C4-2B (cell line): ENCODE data around the gene CATSPERE.

ENCODE experiments used
- H3K27ac ChIP-seq: fragments of 450-650 bp; 2 replicates; pipeline ENCODE4 v1.5.1; 2017
- CTCF ChIP-seq: fragments of 450-650 bp; conservative IDR thresholded peaks from 2 replicates; pipeline ENCODE4 v1.5.1; 2017; ENCODE audit warnings: mild to moderate bottlenecking
- ZFX ChIP-seq: fragments of 450-650 bp; IDR thresholded peaks from 2 replicates; pipeline ENCODE4 v1.6.1; 2017

The CATSPERE gene

DNA sequence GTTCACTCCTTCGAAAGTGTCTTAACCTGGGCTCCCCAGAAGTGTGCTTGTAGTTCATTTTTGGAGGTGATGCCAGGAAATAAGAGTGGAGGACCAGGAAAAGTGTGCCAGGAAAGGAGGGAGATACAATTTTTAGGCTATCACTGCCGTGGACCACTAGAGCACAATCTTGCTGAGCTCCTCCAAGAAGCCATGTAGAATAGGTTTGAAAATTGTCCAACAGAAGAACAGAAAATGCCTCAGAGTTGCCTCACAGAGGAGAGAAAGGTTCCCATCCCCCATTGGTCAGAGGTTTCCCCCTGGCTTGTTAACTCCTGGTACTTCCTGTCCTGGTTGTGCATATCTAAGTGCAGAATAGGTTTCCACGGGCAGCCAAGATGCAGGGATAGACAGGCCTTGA, 41.6 kb downstream of the CATSPERE start:
- H3K27ac ChIP-seq: no peak overlapping the region
- no peak for TF ChIP-seq CTCF
- no peak for TF ChIP-seq ZFX

GRCh38 chr1:244513493-244513892, 52.4 kb downstream of the CATSPERE start:
- no peak overlapping the region for H3K27ac ChIP-seq
- no peak for TF ChIP-seq ZFX
- TF ChIP-seq CTCF: no peak

DNA sequence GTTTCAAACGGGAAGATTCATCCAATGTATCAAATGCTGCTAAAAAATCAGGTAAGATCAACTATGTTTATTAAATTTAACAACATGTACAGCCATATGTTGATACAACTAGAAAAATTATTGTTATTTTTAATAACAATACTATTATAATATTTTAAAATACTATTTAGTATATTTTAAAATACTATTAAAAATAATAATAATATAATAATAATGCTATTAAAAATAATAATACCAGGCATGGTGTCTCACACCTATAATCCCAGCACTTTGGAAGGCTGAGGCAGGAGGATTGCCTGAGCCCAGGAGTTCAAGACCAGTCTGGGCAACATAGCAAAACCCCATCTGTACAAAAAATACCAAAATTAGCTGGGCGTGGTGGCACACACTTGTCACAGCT, 54.6 kb downstream of the CATSPERE start:
- TF ChIP-seq CTCF (no peak), ZFX (no peak)
- H3K27ac ChIP-seq: no peak overlapping the region

DNA sequence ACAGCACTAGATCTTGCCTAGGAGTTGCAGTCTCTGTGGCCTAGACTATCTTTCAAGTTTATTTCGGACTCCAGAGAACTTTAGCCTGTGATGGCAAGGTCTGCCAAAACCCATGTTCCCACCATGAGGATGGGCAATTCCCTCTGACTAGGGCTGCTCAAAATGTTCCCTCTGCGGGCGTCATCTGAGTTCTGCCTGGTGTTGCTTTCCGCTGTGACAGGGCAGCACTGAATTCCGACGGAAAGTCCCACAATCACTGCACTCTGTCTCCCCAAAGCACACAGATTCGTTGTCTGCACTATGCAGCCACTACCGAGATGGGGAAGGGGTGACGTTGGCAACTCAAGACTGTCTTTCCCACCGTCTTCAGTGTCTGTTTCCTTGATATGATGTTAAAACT, 75.2 kb downstream of the CATSPERE start:
- TF ChIP-seq CTCF (no peak), ZFX (no peak)

GRCh38 chr1:244545511-244545910, 84.4 kb downstream of the CATSPERE start:
- TF ChIP-seq CTCF (no peak), ZFX (no peak)
- H3K27ac ChIP-seq: no peak overlapping the region

More for the DNA sequence above, 75.2 kb downstream of the CATSPERE start:
- H3K27ac ChIP-seq: no peak overlapping the region

DNA sequence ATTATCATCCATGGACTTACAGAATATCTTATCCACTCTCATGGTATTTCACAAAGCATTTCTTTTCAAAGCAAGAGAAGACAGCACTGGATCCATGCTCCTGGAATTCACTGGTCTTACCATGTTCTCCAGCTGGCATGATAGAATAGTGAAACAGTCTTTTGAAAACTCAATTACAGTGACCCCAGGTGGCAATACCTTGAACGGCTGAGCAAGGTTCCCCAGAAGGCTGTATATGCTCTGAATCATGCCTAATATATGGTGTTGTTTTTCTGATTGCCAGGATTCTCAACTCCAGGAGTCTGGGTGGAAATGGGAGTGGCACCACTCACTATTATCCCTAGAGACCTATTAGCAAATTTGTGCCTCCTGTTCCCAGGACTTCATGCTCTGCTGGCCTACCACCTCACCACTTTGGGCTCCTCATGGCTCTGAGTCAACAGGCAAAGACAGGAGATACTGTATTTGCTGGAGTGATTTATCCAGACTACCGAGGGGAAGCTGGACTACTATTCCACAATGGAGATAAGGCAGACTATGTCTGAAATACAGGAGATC, 87.6 kb downstream of the CATSPERE start:
- H3K27ac ChIP-seq: no peak overlapping the region
- peak; percentile 14 for TF ChIP-seq CTCF
- TF ChIP-seq ZFX: no peak

DNA sequence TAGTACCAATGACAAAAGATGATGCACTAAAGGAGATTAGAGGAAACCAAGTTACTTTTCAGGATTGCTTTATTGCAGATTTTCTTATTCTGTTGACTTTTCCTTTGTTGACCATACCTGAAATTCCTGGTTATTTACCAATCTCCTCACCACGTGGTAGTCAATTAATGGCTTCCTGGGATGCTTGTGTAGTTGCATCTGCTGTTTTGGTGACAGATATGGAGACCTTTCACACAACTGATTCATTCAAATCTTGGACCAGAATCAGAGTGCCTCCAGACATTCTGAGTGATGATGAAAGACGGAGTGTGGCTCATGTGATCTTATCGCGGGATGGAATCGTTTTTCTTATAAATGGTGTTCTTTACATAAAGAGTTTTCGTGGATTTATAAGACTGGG, 91.3 kb downstream of the CATSPERE start:
- H3K27ac ChIP-seq: no peak overlapping the region
- TF ChIP-seq ZFX (no peak), CTCF (no peak)
